ENCODE measurements around the gene SYNDIG1. TPM values are rescaled to one million over a fixed set of nuclear protein-coding genes. Genes with fewer than 3 reads are reported as not detected.
A peak's percentile ranks its signal among the peaks of the same experiment; 100 is the strongest.

The SYNDIG1 gene
- total and polyA plus RNA-seq, 9 of the 15 experiments (the other 6 are each of a cell fraction or from before 2014, with no cell fraction given), result not detected

GRCh38 chr20:24608926-24609667 is 139.7 kb downstream of the SYNDIG1 start:
- Histone ChIP-seq H3K9me3 (replicated peaks; ENCODE audit: control insufficient read depth, insufficient read depth, low read depth, low read length) (no peaks in the 10 kb centered on the region), H3K4me2 (ENCODE audit: insufficient read depth, low read length) (no peak overlapping the region), H2AFZ (ENCODE audit: low read depth, low read length) (no peak overlapping the region), H3K9ac (ENCODE audit: insufficient read depth in 1 of 2, low read depth in 2 of 2, low read length in 2 of 2) (no peak overlapping the region), H3K27ac (ENCODE audit: extremely low read depth, low read depth, low read length) (no peak overlapping the region), H4K20me1 (replicated peaks; ENCODE audit: control insufficient read depth, insufficient read depth, low read length) (no peaks in the 10 kb centered on the region), H3K36me3 (ENCODE audit: control insufficient read depth, insufficient read depth, low read length) (no peaks in the 10 kb centered on the region), H3K9me1 (ENCODE audit: control insufficient read depth, insufficient read depth, low read length) (no peaks in the 10 kb centered on the region), H3K4me3 (no peak overlapping the region), H3K4me1 (replicated peaks in 1 of 2; ENCODE audit: control insufficient read depth in 2 of 2, insufficient read depth in 2 of 2, low read length in 2 of 2) (no peaks in the 10 kb centered on the region), H3K27me3 (ENCODE audit: control insufficient read depth in 2 of 2, insufficient read depth in 2 of 2, low read length in 2 of 2) (no peaks in the 10 kb centered on the region), H3K79me2 (ENCODE audit: control insufficient read depth, insufficient read depth, low read length) (no peaks in the 10 kb centered on the region)
- FAIRE-seq (no peak), DNase-seq (ENCODE audit: extremely low read depth in 1 of 4, low spot score in 3 of 4) (no peak), ATAC-seq (no peak)
- no TSS peak for BruUV-seq (replicated peaks)
- 2% methylated on average over 9 of the region's 9 CpGs for WGBS (ENCODE audit: insufficient coverage, low coverage, missing lambda C conversion rate)
- intact Hi-C loops (cut with micrococcal nuclease) (no loop called here), in situ Hi-C loops (cut with MboI) (no loop called here)
- CTCF ChIA-PET (ENCODE audit: low intra/inter-chr PET ratio), result no interaction called here
- POLR2A ChIA-PET, result no interaction called here
- TF ChIP-seq USF2 (CRISPR knock-in tag; IDR thresholded peaks at IDR 0.05) (no peak), CEBPG (CRISPR knock-in tag; IDR thresholded peaks at IDR 0.05) (no peak), CEBPG (tag; conservative IDR thresholded peaks at IDR 0.05 in 1 of 2, IDR thresholded peaks at IDR 0.05 in 1 of 2) (0 out of 4 replicates have a peak, but pooled peaks of 1 of the 2 experiments have one; percentile 56), TCF7L2 (IDR thresholded peaks at IDR 0.05; ENCODE audit: low read depth, low read length) (no peak)
- TF ChIP-seq, protein P1, sequence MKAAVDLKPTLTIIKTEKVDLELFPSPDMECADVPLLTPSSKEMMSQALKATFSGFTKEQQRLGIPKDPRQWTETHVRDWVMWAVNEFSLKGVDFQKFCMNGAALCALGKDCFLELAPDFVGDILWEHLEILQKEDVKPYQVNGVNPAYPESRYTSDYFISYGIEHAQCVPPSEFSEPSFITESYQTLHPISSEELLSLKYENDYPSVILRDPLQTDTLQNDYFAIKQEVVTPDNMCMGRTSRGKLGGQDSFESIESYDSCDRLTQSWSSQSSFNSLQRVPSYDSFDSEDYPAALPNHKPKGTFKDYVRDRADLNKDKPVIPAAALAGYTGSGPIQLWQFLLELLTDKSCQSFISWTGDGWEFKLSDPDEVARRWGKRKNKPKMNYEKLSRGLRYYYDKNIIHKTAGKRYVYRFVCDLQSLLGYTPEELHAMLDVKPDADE (conservative IDR thresholded peaks at IDR 0.05; ENCODE audit: control insufficient read depth, low read depth, low read length), result no peak
